Measurements from ENCODE around the gene CD79A.

- TF ChIP-seq CTCF (IDR thresholded peaks at IDR 0.05; ENCODE audit: poor library complexity, severe bottlenecking) (no peak), EP300 (conservative IDR thresholded peaks at IDR 0.05; ENCODE audit: poor library complexity, severe bottlenecking) (no peak), RAD21 (conservative IDR thresholded peaks at IDR 0.05) (no peak), POLR2AphosphoS5 (IDR thresholded peaks at IDR 0.05) (no peak), MXI1 (conservative IDR thresholded peaks at IDR 0.05; ENCODE audit: poor library complexity, severe bottlenecking) (no peak), TAF1 (IDR thresholded peaks at IDR 0.05; ENCODE audit: low read depth) (no peak), SMC3 (conservative IDR thresholded peaks at IDR 0.05; ENCODE audit: poor library complexity) (no peak), EZH2 (IDR thresholded peaks at IDR 0.05; ENCODE audit: borderline replicate concordance, insufficient read depth, low read length, poor library complexity, severe bottlenecking) (no peak), REST (IDR thresholded peaks at IDR 0.05; ENCODE audit: borderline replicate concordance) (no peak)
These were observed 40.6 kb downstream of the CD79A start for GRCh38 chr19:41917676-41918075.

Measured in neural cell (in vitro differentiated cells).